Large intestine (tissue), 1 donor: ENCODE data around the gene TMEM11. TPM values are rescaled to one million over a fixed set of nuclear protein-coding genes. Genes with fewer than 3 reads are reported as not detected.

Source experiments
- polyA plus RNA-seq: library from polyadenylated mRNA; unstranded; fragments of 120-200 nt; gene quantifications from one replicate; pipeline ENCODE4 v1.2.1, GENCODE V29; 2013

Gene TMEM11
- polyA plus RNA-seq, 1 donor = 21.6 TPM

Other genes starting within 250 kb of the TMEM11 start
- gene USP22, start 171.2 kb downstream of the TMEM11 start, polyA plus RNA-seq = 103 TPM
- 29.2 TPM for gene DHRS7B, start 87.2 kb downstream of the TMEM11 start, polyA plus RNA-seq
- 6.9 TPM for gene NATD1, start 39.2 kb upstream of the TMEM11 start, polyA plus RNA-seq
- gene MAP2K3, start 70.5 kb upstream of the TMEM11 start, polyA plus RNA-seq = 49.7 TPM
- gene KCNJ12, start 162.2 kb upstream of the TMEM11 start, polyA plus RNA-seq = 18.4 TPM